Measurements from ENCODE around the gene CDH16.

The CDH16 gene

DNA sequence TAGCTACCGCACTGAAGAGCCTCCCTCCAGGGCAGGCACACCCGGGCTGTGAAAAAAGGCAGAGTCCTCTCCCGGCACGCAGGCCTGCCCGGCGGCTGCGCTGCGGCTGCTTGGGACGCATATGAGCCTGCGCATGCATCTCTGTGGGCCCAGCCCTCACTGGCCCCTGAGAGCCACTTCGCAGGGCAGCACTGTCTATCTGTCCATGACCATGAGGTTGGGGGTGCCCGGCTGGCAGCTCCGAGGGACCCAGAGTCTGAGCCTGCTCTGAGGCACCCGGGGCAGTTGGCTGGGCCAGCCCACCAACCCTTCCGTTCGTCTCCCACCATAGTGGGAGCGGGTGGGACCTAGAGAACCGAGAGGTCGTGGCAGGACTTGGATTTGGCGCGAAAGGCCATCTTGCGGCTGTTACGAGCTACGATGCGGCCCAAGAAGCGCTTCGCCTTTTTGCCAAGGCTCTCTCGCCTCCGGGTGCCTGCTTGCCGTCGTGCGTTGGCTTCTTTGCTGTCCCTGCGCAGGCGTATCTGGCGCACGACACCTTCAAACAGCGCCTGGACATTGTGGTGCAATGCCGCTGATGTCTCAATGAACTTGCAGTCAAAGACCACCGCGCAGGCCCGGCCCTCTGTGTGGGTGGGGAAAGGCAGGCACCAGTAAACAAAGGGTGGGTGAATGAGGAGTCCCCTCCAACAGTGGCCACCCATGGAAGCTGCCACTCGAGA, 3.2 kb upstream of the CDH16 start:
- H3K4me3 ChIP-seq (ENCODE audit: low read depth, low read length) = no peak overlapping the region
- no peak for DNase-seq
- peaks cover 5% of the 10 kb centered on the region; the same call in 1 of the 2 replicates for H3K27me3 ChIP-seq
- H3K4me1 ChIP-seq = peaks cover 24% of the 10 kb centered on the region
- TF ChIP-seq, protein P1, sequence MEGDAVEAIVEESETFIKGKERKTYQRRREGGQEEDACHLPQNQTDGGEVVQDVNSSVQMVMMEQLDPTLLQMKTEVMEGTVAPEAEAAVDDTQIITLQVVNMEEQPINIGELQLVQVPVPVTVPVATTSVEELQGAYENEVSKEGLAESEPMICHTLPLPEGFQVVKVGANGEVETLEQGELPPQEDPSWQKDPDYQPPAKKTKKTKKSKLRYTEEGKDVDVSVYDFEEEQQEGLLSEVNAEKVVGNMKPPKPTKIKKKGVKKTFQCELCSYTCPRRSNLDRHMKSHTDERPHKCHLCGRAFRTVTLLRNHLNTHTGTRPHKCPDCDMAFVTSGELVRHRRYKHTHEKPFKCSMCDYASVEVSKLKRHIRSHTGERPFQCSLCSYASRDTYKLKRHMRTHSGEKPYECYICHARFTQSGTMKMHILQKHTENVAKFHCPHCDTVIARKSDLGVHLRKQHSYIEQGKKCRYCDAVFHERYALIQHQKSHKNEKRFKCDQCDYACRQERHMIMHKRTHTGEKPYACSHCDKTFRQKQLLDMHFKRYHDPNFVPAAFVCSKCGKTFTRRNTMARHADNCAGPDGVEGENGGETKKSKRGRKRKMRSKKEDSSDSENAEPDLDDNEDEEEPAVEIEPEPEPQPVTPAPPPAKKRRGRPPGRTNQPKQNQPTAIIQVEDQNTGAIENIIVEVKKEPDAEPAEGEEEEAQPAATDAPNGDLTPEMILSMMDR (IDR thresholded peaks at IDR 0.05; ENCODE audit: low read depth, low read length) = no peak
- no peaks in the 10 kb centered on the region for H3K9me3 ChIP-seq
- H3K36me3 ChIP-seq = no peaks in the 10 kb centered on the region

- Histone ChIP-seq H3K36me3 (no peaks in the 10 kb centered on the region), H3K4me1 (peaks cover 24% of the 10 kb centered on the region), H3K27me3 (peaks cover 5% of the 10 kb centered on the region; the same call in 1 of the 2 replicates), H3K4me3 (ENCODE audit: low read depth, low read length) (no peak overlapping the region), H3K9me3 (no peaks in the 10 kb centered on the region)
- no peak for DNase-seq
- TF ChIP-seq, protein P1 (IDR thresholded peaks at IDR 0.05; ENCODE audit: low read depth, low read length) = no peak
Measured at GRCh38 chr16:66920924-66921680, 2.4 kb upstream of the CDH16 start.

DNA sequence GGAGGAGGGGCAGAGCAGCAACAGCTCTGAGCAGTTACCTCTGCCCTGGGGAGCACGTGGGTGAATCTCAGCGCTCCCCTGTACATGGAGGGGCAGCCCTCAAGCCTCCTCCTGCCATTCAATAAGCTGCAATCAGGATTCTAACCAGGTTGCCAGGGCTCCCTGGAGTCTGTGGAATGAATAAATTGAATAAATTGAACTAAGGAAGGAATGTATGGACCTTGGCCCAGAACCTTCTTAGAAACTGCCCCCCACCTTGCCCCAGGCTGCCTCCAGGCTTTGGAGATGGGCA, 1.6 kb upstream of the CDH16 start:
- H3K9me3 ChIP-seq = no peaks in the 10 kb centered on the region
- TF ChIP-seq, protein P1 (IDR thresholded peaks at IDR 0.05; ENCODE audit: low read depth, low read length) = no peak
- H3K27me3 ChIP-seq = peaks cover 5% of the 10 kb centered on the region; the same call in 1 of the 2 replicates
- DNase-seq = no peak
- H3K4me3 ChIP-seq (ENCODE audit: low read depth, low read length) = no peak overlapping the region
- H3K36me3 ChIP-seq = no peaks in the 10 kb centered on the region
- H3K4me1 ChIP-seq = peaks cover 24% of the 10 kb centered on the region

- H3K9me3 ChIP-seq = no peaks in the 10 kb centered on the region
- TF ChIP-seq, protein P1 (IDR thresholded peaks at IDR 0.05; ENCODE audit: low read depth, low read length) = no peak
- H3K4me1 ChIP-seq = peaks cover 24% of the 10 kb centered on the region
- no peaks in the 10 kb centered on the region for H3K36me3 ChIP-seq
- no peak overlapping the region for H3K4me3 ChIP-seq (ENCODE audit: low read depth, low read length)
- H3K27me3 ChIP-seq = peaks cover 1% of the 10 kb centered on the region; the same call in 1 of the 2 replicates
- no peak for DNase-seq
Measured at GRCh38 chr16:66919569-66920298, 1.0 kb upstream of the CDH16 start.

DNA sequence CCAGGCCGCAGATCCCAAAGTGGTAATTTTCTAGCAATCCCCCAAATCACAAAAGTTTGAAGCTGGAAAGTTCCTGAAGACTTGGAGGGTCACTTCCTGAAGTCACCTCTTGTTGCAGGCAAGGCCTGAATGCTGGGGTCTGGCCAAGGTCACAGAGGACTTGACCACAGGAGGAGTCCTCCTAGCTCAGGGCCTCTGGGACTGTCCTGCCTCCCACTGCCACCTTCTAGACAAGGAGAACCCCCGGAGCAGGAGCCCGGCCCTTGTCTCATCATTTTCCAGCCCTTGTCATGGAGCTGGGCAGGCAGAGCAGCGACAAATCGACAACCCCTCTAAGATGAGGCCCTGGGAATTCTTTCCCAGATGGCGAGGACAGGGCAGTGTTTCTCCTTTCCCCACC, 330 bp downstream of the CDH16 start:
- TF ChIP-seq, protein P1 (IDR thresholded peaks at IDR 0.05; ENCODE audit: low read depth, low read length) = no peak
- Histone ChIP-seq H3K4me3 (ENCODE audit: low read depth, low read length) (no peak overlapping the region), H3K4me1 (peaks cover 19% of the 10 kb centered on the region), H3K27me3 (no peaks in the 10 kb centered on the region), H3K9me3 (no peaks in the 10 kb centered on the region), H3K36me3 (no peaks in the 10 kb centered on the region)
- DNase-seq = no peak
